SU-DHL-6 (cell line): ENCODE data around the gene ZC3H7A.

ENCODE experiments used
- EZH2phosphoT487 ChIP-seq: fragments of 200-600 bp; sonication (generic), shearing (Covaris generic); conservative IDR thresholded peaks from 2 replicates; pipeline ENCODE4 v1.6.1; 2018; ENCODE audit warnings: mild to moderate bottlenecking, antibody characterized with exemption, low read length, moderate library complexity, mixed read lengths
- TF ChIP-seq, protein P1 (sequence below): fragments of 200-600 bp; sonication (generic); IDR thresholded peaks from one replicate; pipeline ENCODE4 v1.5.1; 2017; ENCODE audit warnings: antibody characterized with exemption, mild to moderate bottlenecking, low read length, moderate library complexity; ENCODE audit not compliant: insufficient read depth, poor library complexity, severe bottlenecking

DNA sequence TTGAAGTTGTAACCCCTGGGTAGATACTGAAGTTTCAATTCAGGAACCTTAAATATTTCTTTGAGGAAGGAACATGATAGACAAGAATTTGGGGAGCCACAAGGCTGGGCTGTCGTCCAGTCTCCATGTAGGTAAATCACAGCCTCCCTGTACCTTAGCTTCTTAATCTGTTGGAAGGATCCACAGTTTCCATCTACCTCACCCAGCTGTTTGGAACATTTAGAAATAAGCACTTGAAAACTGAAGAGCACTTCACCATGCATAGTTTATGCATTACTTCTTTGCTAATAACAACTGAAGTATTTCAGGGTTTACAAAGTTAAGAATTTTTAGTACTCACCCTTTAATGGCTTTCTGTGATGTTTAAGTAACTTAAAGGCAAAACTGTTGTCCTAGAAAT is 71.6 kb downstream of the ZC3H7A start:
- no peak for TF ChIP-seq EZH2phosphoT487
- TF ChIP-seq, protein P1, sequence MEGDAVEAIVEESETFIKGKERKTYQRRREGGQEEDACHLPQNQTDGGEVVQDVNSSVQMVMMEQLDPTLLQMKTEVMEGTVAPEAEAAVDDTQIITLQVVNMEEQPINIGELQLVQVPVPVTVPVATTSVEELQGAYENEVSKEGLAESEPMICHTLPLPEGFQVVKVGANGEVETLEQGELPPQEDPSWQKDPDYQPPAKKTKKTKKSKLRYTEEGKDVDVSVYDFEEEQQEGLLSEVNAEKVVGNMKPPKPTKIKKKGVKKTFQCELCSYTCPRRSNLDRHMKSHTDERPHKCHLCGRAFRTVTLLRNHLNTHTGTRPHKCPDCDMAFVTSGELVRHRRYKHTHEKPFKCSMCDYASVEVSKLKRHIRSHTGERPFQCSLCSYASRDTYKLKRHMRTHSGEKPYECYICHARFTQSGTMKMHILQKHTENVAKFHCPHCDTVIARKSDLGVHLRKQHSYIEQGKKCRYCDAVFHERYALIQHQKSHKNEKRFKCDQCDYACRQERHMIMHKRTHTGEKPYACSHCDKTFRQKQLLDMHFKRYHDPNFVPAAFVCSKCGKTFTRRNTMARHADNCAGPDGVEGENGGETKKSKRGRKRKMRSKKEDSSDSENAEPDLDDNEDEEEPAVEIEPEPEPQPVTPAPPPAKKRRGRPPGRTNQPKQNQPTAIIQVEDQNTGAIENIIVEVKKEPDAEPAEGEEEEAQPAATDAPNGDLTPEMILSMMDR, result no peak
